ENCODE data around the gene CHAD. TPM values are rescaled to one million over a fixed set of nuclear protein-coding genes. Genes with fewer than 3 reads are reported as not detected.
A peak's percentile ranks its signal among the peaks of the same experiment; 100 is the strongest.

Gene CHAD
- total and polyA plus RNA-seq, 2 of the 13 experiments (the other 11 are each of a cell fraction or from before 2014, with no cell fraction given) = 1.4 TPM; not detected in 1

DNA sequence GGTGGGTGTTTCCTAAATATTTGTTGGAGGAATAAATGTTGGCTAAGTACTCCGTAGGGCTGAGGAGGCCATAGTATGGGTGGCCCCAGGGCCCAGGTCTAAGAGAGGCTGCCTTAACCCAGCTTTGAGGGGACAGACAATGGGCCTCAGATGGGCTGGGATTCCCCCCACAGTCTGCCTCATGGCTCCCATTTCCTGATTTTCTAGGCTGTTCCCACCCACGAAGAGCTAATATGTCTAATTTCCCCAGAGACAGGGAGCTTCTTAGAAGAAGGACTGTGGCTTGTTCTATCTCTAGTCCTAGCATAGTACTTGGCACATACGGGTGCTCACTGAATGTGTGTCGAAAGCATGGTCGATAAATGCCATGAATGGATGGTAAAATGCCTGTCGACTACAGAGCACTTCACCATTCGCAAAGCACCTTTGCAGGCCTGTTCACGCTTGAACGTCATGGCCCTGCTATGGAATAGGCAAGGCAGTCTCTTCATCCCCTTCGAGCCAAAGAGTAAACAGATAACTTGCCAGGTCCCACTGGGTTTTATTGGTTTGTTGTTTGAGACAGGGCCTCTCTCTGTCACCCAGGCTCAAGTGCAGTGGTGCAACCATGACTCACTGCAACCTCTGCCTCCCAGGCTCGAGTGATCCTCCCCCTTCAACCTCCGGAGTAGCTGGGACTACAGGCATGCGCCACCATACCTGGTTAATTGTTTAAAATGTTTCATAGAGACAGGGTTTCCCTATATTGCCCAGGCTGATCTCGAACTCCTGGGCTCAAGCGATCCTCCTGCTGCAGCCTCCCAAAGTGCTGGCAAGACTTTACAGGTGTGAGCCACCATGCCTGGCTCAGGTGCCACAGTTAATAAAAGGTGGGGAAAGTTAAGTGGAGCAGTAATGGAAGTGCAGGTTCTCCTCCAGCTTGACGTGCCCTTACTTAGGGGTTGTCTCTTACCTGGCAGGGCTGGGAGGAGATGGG, 9.7 kb downstream of the CHAD start (continued):
- TF ChIP-seq ZNF431 (CRISPR knock-in tag; IDR thresholded peaks at IDR 0.05; ENCODE audit: borderline replicate concordance, low read depth) (peak; percentile 76), NR2F6 (IDR thresholded peaks at IDR 0.05) (0 out of 2 replicates have a peak, but pooled peaks have one; percentile 27), NR2F6 (CRISPR knock-in tag; IDR thresholded peaks at IDR 0.05) (peak; percentile 77), NFIB (CRISPR knock-in tag; IDR thresholded peaks at IDR 0.05; ENCODE audit: borderline replicate concordance) (no peak), SMYD3 (CRISPR knock-in tag; IDR thresholded peaks at IDR 0.05) (0 out of 2 replicates have a peak, but pooled peaks have one; percentile 54), GMEB2 (CRISPR knock-in tag; IDR thresholded peaks at IDR 0.05; ENCODE audit: low read depth) (no peak), CCDC6 (CRISPR knock-in tag; IDR thresholded peaks at IDR 0.05) (peak; percentile 77), ZNF138 (CRISPR knock-in tag; IDR thresholded peaks at IDR 0.05; ENCODE audit: low read depth) (0 out of 2 replicates have a peak, but pooled peaks have one; percentile 78), DMAP1 (CRISPR knock-in tag; IDR thresholded peaks at IDR 0.05) (peak; percentile 32; the same call in 1 of the 2 replicates), KLF16 (CRISPR knock-in tag; IDR thresholded peaks at IDR 0.05) (peak in 1 of 2 experiments; percentile 44; a peak in 1 of 4 replicates), FOXA1 (IDR thresholded peaks at IDR 0.05) (no peak), FOXA1 (CRISPR knock-in tag; IDR thresholded peaks at IDR 0.05) (peak; percentile 72), ZIK1 (CRISPR knock-in tag; IDR thresholded peaks at IDR 0.05; ENCODE audit: borderline replicate concordance, low read depth) (0 out of 2 replicates have a peak, but pooled peaks have one; percentile 49), ZNF597 (CRISPR knock-in tag; IDR thresholded peaks at IDR 0.05) (no peak), ZNF747 (CRISPR knock-in tag; IDR thresholded peaks at IDR 0.05; ENCODE audit: borderline replicate concordance) (peak; percentile 75; the same call in 1 of the 2 replicates), GTF3A (CRISPR knock-in tag; conservative IDR thresholded peaks at IDR 0.05) (no peak), FOXC1 (CRISPR knock-in tag; IDR thresholded peaks at IDR 0.05; ENCODE audit: borderline replicate concordance) (no peak), ZFP91 (CRISPR knock-in tag; IDR thresholded peaks at IDR 0.05; ENCODE audit: borderline replicate concordance) (peak; percentile 59; the same call in 1 of the 2 replicates)
- TF ChIP-seq, protein P1, sequence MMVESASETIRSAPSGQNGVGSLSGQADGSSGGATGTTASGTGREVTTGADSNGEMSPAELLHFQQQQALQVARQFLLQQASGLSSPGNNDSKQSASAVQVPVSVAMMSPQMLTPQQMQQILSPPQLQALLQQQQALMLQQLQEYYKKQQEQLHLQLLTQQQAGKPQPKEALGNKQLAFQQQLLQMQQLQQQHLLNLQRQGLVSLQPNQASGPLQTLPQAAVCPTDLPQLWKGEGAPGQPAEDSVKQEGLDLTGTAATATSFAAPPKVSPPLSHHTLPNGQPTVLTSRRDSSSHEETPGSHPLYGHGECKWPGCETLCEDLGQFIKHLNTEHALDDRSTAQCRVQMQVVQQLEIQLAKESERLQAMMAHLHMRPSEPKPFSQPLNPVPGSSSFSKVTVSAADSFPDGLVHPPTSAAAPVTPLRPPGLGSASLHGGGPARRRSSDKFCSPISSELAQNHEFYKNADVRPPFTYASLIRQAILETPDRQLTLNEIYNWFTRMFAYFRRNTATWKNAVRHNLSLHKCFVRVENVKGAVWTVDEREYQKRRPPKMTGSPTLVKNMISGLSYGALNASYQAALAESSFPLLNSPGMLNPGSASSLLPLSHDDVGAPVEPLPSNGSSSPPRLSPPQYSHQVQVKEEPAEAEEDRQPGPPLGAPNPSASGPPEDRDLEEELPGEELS (CRISPR knock-in tag; IDR thresholded peaks at IDR 0.05) = peak; percentile 90
